ENCODE data around the gene DENND5A.

DENND5A gene

DNA sequence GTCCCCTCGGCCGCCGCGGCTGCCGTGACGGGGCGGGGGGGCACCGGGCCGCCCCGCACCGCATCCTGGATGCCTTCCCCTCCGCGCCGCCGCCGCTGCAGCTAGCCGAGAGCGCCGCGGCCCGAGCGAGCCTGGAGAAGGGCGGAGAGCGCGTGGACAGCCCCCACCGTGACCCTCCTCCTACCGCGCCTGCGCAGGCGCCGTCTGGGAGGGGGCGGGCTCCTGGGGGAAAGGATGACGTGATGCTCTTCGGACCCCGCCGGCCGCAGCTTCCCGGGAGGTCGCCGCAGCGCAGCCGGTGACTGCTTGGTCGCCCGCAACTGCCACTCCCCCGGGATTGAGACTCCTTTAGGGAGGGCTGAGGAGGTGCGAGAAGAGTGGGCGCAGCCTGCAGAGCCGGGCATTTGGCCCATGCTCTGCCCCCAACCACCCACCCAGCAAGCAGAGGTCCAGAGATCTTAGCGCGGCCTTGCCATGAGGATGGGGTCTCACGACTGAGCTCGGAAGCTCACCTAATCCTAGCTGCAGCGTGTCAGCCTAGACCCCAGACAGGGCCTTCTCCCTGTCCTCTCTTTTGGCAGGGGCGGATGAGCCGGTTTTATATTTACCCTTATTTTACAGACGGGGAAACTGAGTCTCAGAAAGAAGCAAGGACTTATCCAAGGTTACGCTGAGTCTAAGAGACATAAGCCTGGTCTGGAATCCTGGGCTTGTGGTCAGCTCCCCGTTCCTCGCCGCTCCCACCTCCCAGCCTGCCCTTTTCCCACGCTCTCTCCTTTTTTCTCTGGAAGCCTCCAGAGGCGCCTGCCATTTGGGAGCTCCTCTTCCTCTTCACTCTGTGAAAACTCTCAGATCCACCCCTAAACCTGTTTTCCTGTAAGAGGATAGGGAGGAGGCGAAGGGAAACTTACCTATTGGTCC lies at the start of gene DENND5A:
DENND5A (minus strand) TSS at position 140 of the 921 bp plus-strand sequence. CDS start 281 bp downstream, outside the sequence.
- peak; percentile 81 for DNase-seq

- peak; percentile 99 for DNase-seq
Observed at GRCh38 chr11:9314291-9315077, 49.3 kb upstream of the DENND5A start, which contains the start of gene TMEM41B. TMEM41B (minus strand) TSS chr11:9314593; CDS start chr11:9314441, 152 bp downstream.

GRCh38 chr11:9313648-9314290 lies 48.6 kb upstream of the DENND5A start:
- peak; percentile 1 for DNase-seq

DNA sequence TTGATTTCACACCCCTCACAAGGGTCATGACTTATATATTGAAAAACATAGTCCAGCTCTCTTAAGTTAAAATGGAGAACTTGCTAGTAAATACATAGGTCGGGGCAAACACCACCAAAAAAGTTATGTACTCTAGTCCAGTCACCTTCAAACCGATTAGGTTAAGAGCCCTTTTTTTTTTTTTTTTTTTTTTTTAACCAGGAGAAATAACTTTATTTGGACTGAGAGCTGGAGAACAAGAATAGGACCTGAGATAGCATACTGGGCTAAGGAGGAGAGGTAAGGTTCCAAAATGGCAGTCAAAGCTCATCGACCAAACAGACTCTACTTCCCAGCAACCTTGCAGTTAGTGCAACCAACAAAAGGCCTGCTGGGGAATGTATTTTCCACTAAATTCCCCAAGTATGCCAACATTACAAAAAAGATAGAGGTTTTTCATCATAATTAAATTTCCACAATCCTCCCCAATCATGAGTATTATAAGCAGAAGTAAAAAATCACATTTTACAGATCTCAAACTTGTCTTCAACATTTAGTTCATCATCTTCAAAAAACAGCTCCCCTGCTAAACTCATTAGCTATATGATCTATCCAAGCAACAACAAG lies 45.4 kb upstream of the DENND5A start:
- DNase-seq = no peak

DNA sequence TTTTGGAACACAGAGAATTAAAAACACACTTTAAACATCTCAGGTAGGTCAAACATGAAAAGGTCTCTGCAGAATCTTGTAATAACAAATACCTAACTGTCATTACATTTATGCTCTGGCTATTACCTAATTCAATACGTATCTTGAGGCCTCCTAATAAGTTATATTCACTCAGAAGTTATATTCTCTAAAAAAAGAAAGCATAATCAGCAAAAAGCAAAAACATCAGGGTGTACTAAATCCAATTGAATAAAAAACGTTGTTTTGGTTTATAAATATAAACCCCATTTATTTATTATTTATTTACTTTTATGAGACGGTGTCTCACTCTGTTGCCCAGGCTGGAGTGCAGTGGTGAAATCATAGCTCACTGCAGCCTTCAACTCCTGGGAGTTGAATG lies 39.0 kb upstream of the DENND5A start:
- no peak for DNase-seq

DNA sequence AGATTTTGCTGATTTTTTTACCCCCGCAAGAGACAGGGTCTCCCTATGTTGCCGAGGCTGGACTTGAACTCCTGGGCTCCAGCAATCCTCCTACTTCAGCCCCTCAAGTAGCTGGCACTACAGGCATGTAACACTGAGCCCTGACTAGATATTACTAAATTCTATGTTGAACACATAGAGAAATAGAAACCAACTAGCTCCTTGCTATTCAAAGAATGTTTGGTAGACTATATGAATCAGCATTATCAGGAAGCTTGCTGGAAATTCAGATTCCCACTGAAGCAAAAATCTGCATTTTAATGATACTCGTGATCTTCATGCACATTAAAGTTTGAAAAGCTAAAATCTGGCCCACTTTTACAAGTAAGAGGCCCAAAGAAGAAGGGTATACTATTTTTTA lies 37.3 kb upstream of the DENND5A start:
- DNase-seq = no peak

- no peak for DNase-seq
Observed at GRCh38 chr11:9301720-9302119, 36.6 kb upstream of the DENND5A start.

- DNase-seq = no peak
Observed at GRCh38 chr11:9293646-9294045, 28.5 kb upstream of the DENND5A start.

GRCh38 chr11:9285850-9286587 lies 20.9 kb upstream of the DENND5A start:
- no peak for DNase-seq

GRCh38 chr11:9280655-9281301 lies 15.6 kb upstream of the DENND5A start:
- DNase-seq = peak; percentile 52

DNA sequence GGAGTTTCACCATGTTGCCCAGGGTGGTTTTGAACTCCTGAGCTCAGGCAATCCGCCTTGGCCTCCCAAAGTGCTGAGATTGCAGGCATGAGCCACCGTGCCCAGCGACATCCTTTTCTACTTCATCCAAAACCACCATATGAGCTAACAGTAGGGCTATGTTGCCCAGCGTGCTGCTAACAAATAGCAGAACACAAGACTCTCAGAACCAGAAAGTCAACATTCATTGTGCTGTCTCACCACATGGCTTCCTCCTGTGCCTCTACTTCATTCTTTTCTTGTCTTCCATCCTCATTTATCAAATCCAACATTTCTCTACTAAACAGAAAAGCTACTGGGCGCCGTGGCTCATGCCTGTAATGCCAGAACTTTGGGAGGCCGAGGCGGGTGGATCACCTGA lies 12.0 kb upstream of the DENND5A start:
- DNase-seq = no peak

- no peak for DNase-seq
Observed at GRCh38 chr11:9276571-9276970, 11.4 kb upstream of the DENND5A start.

DNA sequence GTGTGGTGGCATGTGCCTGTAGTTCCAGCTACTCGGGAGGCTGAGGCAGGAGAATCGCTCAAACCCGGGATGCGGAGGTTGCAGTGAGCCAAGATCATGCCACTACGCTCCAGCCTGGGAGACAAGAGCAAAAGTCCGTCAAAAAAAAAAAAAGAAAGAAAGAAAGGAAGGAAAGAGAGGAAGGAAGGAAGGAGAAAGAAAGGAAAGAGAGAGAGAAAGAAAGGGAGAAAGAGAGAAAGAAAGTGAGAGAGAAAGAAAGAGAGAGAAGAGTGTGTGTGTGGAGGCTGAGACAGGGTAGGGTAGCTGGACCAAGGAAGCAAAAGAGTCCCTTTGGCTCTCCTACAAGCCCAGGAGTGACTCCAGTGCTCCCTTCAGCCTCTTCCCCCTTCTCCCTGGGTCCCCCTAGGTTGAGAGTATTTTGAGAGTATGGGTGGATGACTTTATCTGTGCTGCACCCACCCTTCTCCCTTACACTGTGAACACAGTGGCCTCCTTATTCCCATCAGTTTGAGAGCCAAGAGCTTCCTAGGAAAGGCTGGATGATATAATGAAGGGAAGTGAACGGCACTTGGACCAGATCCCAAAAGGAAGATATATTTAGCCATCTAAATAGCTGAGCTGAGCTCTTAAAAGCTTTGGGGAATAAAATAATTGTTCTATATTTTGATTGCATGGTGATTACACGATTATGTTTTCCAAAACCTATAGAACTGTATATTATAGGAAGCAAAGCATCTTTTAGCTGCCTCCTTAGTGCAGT lies 9.5 kb upstream of the DENND5A start:
- DNase-seq = no peak

- DNase-seq = peak; percentile 50
Observed at GRCh38 chr11:9273376-9274336, 8.5 kb upstream of the DENND5A start.

DNA sequence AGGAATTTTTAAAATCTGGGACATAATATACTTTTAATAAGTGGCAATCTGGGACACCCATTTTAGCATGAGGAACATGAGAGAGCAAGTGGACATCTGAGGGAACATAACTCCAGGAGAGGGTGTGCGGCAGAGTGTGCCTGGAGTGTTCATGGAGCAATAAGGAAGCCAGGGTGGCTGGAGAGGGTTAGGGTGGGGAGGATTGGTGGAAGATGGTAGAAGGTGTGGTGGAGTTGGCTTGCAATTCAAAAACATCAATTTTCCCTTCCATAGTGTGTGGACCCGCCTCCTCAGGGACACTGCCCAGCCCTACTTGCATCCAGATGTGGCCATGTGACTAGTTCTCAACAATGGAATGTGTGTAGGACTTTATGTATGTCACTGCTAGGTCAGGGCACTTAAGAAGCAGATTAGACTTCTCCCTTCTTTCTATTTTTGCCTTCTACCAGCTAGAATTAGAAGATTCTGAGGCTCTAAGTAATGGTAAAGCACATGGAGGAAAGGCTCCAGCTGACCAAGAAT lies 4.4 kb upstream of the DENND5A start:
- DNase-seq = no peak

- DNase-seq = no peak
Observed at GRCh38 chr11:9267680-9268079, 2.5 kb upstream of the DENND5A start.

GRCh38 chr11:9266926-9267325 lies 1.8 kb upstream of the DENND5A start:
- no peak for DNase-seq

DNA sequence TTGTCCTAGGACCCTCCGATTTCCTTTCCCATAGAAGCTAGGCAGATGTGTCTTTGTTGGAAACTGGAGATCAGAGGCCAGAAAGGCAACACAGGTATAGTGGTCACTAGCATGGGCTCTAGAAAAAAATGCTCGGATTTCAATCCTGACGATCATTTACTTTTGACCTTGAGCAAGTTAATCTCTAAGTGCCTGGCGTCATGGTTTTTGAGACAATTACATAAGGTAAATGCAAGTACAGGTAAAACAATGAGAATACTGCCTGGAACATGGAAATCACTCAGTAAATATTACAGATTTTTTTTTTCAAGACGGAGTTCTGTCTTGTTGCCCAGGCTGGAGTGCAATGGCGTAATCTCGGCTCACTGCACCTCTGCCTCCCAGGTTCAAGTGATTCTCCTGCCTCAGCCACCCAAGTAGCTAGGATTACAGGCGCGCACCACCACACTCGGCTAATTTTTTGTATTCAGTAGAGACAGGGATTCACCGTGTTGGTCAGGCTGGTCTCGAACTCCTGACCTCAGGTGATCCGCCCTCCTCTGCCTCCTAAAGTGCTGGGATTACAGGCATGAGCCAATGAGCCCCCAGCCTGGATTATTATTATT lies 1.1 kb upstream of the DENND5A start:
- DNase-seq = no peak
